GM12874 (cell line): Measurements from ENCODE around the gene TMEM190.

Source experiments
- TF ChIP-seq, protein P1 (sequence below): IDR thresholded peaks from 2 replicates; pipeline ENCODE4 v1.5.1; 2011; ENCODE audit warnings: low read depth, mild to moderate bottlenecking, control low read depth, low read length, moderate library complexity; ENCODE audit not compliant: insufficient read depth

TMEM190 gene

DNA sequence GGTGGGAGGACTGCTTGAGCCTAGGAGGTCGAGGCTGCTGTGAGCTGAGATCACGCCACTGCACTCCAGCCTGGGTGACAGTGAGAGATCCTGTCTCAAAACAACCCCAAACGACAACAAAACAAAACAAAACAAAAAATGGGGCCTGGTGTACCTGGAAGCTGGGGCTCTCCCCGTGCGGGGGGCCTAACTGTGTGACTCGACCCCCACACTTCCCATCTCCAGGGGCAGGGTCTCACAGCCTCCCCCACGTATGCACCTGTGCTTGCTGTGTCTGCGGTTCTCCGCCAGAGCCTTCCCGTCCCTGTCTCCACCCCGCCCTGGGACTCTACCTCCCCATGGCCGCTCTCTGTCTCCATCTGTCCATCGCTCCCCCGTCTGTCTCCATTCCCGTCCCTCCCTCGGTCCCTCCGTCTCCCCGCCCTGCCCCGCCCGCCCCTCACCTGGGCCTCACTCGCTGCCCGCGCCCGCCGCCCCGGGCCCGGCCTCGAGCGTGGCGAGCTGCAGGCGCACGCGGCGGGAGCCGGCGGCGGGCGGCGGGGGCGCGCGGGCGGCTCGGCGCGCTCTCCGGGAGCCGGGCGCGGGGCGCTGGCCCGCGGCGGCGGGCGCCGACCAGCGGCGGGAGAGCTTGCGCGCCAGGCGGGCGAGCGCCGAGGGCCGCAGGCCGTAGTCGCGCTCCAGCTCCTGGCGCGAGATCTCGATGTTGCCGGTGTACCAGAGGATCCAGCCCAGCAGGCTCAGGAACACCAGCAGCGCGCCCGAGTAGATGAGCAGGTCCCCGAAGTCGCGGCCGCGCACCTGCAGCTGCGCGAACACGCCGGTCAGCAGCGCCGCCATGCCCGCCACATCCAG lies 6.9 kb downstream of the TMEM190 start:
- TF ChIP-seq, protein P1, sequence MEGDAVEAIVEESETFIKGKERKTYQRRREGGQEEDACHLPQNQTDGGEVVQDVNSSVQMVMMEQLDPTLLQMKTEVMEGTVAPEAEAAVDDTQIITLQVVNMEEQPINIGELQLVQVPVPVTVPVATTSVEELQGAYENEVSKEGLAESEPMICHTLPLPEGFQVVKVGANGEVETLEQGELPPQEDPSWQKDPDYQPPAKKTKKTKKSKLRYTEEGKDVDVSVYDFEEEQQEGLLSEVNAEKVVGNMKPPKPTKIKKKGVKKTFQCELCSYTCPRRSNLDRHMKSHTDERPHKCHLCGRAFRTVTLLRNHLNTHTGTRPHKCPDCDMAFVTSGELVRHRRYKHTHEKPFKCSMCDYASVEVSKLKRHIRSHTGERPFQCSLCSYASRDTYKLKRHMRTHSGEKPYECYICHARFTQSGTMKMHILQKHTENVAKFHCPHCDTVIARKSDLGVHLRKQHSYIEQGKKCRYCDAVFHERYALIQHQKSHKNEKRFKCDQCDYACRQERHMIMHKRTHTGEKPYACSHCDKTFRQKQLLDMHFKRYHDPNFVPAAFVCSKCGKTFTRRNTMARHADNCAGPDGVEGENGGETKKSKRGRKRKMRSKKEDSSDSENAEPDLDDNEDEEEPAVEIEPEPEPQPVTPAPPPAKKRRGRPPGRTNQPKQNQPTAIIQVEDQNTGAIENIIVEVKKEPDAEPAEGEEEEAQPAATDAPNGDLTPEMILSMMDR, result 0 out of 2 replicates have a peak, but pooled peaks have one; percentile 31

DNA sequence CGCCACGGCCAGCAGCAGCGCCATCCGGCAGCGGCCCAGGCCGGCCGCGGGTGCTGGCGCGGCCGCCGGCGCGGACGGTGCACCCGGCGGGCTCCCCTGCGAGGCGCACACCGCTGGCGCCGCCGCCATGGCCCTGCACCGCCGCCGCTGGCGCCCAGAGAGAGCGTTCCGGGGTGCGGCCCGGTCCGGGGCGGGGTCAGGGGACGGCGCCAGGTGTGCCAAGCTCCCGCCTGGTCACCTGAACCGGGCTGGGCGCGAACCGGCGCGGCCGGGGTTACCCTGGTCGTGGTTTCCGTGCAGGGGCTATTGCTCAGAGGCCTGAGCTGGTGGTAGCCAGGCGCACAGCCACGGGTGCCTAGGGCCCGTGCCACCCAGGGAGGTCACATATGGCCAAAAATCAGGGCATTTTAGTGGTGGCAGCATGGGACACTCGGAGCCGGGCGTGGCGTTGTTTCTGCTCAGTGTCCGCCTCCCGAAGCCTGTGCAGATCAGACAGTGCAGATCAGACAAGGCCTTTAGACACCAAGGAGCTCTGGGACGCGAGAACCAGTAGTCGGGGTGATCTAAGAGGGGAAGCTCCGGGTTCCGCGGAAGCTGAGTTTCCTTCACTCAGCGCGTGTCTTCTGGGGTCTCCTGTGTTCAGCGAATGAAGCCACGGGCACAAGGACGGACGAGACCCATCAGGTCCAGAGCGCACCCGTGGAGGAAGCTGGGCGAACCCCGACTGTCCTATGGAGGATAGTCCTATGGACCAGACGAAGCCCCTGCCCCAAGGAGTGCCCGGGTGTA lies 7.7 kb downstream of the TMEM190 start, which contains the start of gene TMEM238:
Gene TMEM238 (minus strand): TSS at position 162 of the 789 bp plus-strand sequence. CDS start 33 bp downstream, at position 129.
- TF ChIP-seq, protein P1, result no peak

DNA sequence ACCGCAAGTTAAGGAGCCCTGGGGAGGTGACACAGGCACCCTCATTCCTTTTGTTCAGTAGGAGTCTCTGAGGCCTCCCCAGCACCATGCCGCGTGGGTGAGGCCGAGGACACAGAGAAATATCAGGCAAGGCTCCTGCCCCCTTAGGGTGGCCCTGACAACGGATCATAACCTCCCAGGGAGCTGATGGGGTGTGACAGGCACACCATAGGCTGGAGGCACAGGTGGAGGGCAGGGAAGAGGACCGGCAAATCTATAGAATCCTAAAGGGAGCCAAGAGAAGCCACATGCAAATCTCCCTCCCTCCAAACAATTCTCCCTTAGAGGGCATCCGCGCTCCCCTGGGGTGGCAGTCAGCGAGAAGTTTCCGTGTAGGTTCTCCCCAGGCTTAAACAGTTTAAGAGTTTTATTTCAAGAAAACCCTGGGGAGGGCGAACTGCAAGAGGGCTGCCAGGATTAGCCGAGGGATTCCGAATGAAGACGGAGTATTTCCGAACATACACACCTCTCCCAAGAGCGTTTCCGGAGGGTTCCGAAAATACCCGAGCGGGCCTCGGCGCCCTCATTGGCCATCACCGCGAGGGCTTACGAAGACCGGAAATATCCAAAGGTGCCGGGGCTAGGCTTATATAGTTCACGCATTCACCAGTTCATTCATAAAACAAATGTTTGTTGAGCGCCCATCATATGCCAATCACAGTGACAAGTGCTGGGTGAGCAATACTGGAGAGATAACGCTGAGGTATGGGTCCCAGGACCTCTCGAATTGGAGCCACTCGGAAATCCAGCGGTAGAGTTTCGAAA lies 8.5 kb downstream of the TMEM190 start:
- TF ChIP-seq, protein P1, result no peak

DNA sequence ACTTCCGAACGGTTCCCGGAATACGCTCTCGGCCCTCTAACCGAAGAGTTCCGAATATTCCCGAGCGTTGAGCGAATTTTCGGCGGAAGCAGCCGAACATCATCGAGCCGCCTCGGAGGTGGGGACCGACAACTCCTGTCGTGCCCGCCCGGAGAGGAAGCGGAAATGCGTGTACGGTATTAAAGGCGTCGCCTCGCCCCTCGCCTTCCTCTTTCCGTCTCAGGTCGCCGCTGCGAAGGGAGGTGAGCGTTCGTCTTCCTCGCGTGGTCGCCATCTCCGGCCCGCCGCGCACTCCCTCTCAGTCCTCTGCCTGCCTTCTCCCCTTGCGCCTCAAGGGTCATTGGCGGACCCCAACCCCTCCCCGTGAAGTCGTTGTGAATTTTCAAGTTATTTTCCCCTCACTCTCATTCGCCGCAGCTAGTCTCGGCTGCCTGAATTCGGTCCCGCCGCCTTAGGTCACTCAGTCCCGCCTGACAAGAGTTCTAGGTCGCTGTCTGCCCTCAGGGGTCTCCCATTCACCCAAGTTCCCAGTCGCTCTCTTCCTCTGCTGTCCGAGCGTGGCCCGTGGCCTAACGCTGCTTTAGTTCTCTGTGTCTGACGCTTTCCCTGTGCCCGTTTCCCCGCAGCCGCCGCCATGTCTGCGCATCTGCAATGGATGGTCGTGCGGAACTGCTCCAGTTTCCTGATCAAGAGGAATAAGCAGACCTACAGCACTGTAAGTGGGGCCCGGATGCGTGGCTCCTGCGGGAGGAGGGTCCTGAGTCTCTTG lies 9.3 kb downstream of the TMEM190 start, which contains the start of gene RPL28:
Gene RPL28 (plus strand): TSS at position 209 of the 769 bp plus-strand sequence. CDS start 426 bp downstream, at position 635.
- TF ChIP-seq, protein P1, result no peak

DNA sequence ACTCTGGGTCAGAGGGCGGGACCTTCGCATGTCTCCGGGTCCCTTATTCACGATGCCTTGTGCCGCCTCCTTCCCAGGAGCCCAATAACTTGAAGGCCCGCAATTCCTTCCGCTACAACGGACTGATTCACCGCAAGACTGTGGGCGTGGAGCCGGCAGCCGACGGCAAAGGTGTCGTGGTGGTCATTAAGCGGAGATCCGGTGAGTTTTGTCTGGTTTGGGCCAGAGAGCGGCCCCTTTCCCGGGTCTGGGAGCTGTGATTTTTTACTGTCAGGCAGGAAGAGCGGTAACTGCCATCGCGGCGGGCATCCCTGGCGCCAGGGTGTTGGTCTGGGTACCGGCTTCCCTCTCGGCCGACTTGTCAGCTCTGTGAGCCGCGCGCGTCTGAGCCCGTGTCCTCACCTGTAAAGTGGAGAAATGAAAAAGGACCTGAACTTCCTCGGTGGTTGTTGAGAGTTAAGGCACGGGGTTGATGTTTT lies 9.9 kb downstream of the TMEM190 start:
- TF ChIP-seq, protein P1, result no peak

DNA sequence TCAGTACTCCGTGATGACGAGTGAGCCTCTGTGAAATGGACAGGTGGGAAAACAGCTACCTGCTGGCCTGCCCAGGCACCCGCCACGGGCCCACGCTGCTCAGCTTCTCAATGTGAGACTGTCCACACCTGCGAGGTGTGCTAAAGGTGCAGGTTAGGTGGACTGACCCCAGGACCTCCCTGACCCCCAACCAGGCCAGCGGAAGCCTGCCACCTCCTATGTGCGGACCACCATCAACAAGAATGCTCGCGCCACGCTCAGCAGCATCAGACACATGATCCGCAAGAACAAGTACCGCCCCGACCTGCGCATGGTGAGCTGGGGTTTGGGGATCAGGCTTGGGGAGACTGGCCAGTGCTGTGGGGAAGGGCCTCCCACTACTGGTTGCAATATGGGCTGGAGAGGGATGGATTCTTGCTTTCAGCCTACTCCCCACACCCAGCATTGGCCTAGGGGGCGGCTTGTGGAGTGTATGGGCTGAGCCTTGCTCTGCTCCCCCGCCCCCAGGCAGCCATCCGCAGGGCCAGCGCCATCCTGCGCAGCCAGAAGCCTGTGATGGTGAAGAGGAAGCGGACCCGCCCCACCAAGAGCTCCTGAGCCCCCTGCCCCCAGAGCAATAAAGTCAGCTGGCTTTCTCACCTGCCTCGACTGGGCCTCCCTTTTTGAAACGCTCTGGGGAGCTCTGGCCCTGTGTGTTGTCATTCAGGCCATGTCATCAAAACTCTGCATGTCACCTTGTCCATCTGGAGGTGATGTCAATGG lies 11.3 kb downstream of the TMEM190 start:
- TF ChIP-seq, protein P1, result no peak
